Neural cell (in vitro differentiated cells): ENCODE data around the gene MYEOV. TPM values are rescaled to one million over a fixed set of nuclear protein-coding genes. Genes with fewer than 3 reads are reported as not detected.

Experiments
- H2AFZ ChIP-seq: fragments of 200-600, 300-800 bp; sonication (generic), shearing (Covaris generic); 2 replicates; pipeline ENCODE4 v1.6.0; 2014; ENCODE audit warnings: low read depth, mild to moderate bottlenecking, antibody characterized with exemption, low read length, moderate library complexity
- H3F3A ChIP-seq: fragments of 200-600 bp; shearing (Covaris generic); 2 replicates; pipeline ENCODE4 v1.6.1; 2016; ENCODE audit warnings: mild to moderate bottlenecking, moderate library complexity, mixed read lengths, antibody characterized with exemption, low read length; ENCODE audit not compliant: insufficient read depth, poor library complexity, severe bottlenecking
- H3K27ac ChIP-seq: fragments of 200-600, 300-800 bp; sonication (generic), shearing (Covaris generic); 2 replicates; pipeline ENCODE4 v1.5.1; 2014; ENCODE audit warnings: mild to moderate bottlenecking, low read length, moderate library complexity
- H3K27me3 ChIP-seq: fragments of 300-800, 200-600 bp; sonication (generic), shearing (Covaris generic); 2 replicates; pipeline ENCODE4 v1.6.0; 2014; ENCODE audit warnings: mild to moderate bottlenecking, low read depth, low read length, moderate library complexity; ENCODE audit not compliant: insufficient read depth
- H3K36me3 ChIP-seq: fragments of 300-800, 200-600 bp; sonication (generic), shearing (Covaris generic); 2 replicates; pipeline ENCODE4 v1.5.1; 2014; ENCODE audit warnings: mild to moderate bottlenecking, antibody characterized with exemption, low read length, moderate library complexity; ENCODE audit not compliant: insufficient read depth
- H3K4me2 ChIP-seq: fragments of 300-800, 200-600 bp; sonication (generic), shearing (Covaris generic); 2 replicates; pipeline ENCODE4 v1.6.0; 2014; ENCODE audit warnings: mild to moderate bottlenecking, low read length
- H3K4me3 ChIP-seq: fragments of 300-800, 200-600 bp; sonication (generic), shearing (Covaris generic); 2 replicates; pipeline ENCODE4 v1.5.1; 2014; ENCODE audit warnings: mild to moderate bottlenecking, low read length, moderate library complexity
- H3K79me2 ChIP-seq: fragments of 200-600 bp; shearing (Covaris generic); replicated peaks from 2 replicates; pipeline ENCODE4 v1.6.0; 2014; ENCODE audit warnings: mild to moderate bottlenecking, low read length, moderate library complexity; ENCODE audit not compliant: insufficient read depth
- H3K9ac ChIP-seq: fragments of 300-800, 200-600 bp; sonication (generic), shearing (Covaris generic); 2 replicates; pipeline ENCODE4 v1.6.1; 2016; ENCODE audit warnings: mild to moderate bottlenecking, low read length, mixed read lengths
- H3K9me2 ChIP-seq: fragments of 200-600 bp; shearing (Covaris generic); 2 replicates; pipeline ENCODE4 v1.6.1; 2016; ENCODE audit warnings: mild to moderate bottlenecking, low read length, mixed read lengths; ENCODE audit not compliant: insufficient read depth
- H3K9me3 ChIP-seq: fragments of 200-600, 300-800 bp; sonication (generic), shearing (Covaris generic); 2 replicates; pipeline ENCODE4 v1.6.1; 2016; ENCODE audit warnings: mild to moderate bottlenecking, mixed run types, low read length, moderate library complexity, mixed read lengths
- H4K20me1 ChIP-seq: fragments of 200-600 bp; shearing (Covaris generic); 2 replicates; pipeline ENCODE4 v1.6.1; 2016; ENCODE audit warnings: mild to moderate bottlenecking, mixed run types; ENCODE audit not compliant: insufficient read depth
- EP300 ChIP-seq: fragments of 450-650 bp; conservative IDR thresholded peaks from 2 replicates; pipeline ENCODE4 v1.6.1; 2014; ENCODE audit warnings: antibody characterized with exemption, mild to moderate bottlenecking, moderate library complexity; ENCODE audit not compliant: poor library complexity, severe bottlenecking
- EZH2 ChIP-seq: fragments of 200-600, 300-800 bp; shearing (Covaris generic), sonication (generic); IDR thresholded peaks from 2 replicates; pipeline ENCODE4 v1.6.1; 2014; ENCODE audit warnings: antibody characterized with exemption, low read length, borderline replicate concordance, mild to moderate bottlenecking; ENCODE audit not compliant: insufficient read depth, poor library complexity, severe bottlenecking
- MXI1 ChIP-seq: fragments of 450-650 bp; conservative IDR thresholded peaks from 2 replicates; pipeline ENCODE4 v1.6.1; 2014; ENCODE audit warnings: antibody characterized with exemption, mild to moderate bottlenecking; ENCODE audit not compliant: poor library complexity, severe bottlenecking
- POLR2AphosphoS5 ChIP-seq: IDR thresholded peaks from 2 replicates; pipeline ENCODE4 v1.6.1; 2012
- RAD21 ChIP-seq: fragments of 450-650 bp; conservative IDR thresholded peaks from 2 replicates; pipeline ENCODE4 v1.6.1; 2014; ENCODE audit warnings: antibody characterized with exemption, mild to moderate bottlenecking, moderate library complexity
- SMC3 ChIP-seq: fragments of 450-650 bp; conservative IDR thresholded peaks from 2 replicates; pipeline ENCODE4 v1.6.1; 2014; ENCODE audit warnings: antibody characterized with exemption, mild to moderate bottlenecking, moderate library complexity; ENCODE audit not compliant: poor library complexity
- TAF1 ChIP-seq: IDR thresholded peaks from 2 replicates; pipeline ENCODE4 v1.6.1; 2012; ENCODE audit warnings: low read depth
- polyA plus RNA-seq: library from polyadenylated mRNA; depleted of rRNA; stranded (reverse); fragments of >200 nt; gene quantifications from 2 replicates; pipeline ENCODE4 v1.2.3, GENCODE V29; 2014
- TF ChIP-seq, protein P1 (sequence below): IDR thresholded peaks from 2 replicates; pipeline ENCODE4 v1.6.1; 2012; ENCODE audit warnings: borderline replicate concordance
- TF ChIP-seq, protein P2 (sequence below): fragments of 450-650 bp; IDR thresholded peaks from 2 replicates; pipeline ENCODE4 v1.5.1; 2014; ENCODE audit warnings: antibody characterized with exemption, mild to moderate bottlenecking, moderate library complexity; ENCODE audit not compliant: poor library complexity, severe bottlenecking

Gene MYEOV
- polyA plus RNA-seq, 1 donor from 2014 or later = not detected

DNA sequence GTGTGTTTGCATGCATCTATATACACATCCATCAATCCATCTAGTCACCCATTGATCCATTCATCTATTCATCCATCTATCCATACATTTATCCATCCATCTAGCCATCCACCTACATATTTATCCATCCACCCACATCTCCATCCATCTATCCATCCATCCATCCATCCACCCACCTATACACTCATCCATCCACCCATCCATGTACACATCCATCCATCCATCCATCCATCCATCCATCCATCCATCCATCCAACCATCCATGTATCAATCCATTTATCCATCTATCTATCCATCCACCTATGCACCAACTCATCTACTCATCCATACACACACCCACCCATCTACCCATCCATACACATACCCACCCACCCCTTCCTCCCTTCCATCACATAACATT, 18.8 kb upstream of the MYEOV start:
- H4K20me1 ChIP-seq = no peaks in the 10 kb centered on the region
- H3K36me3 ChIP-seq = no peaks in the 10 kb centered on the region
- no peaks in the 10 kb centered on the region for H3K9me2 ChIP-seq
- no peak overlapping the region for H3K4me2 ChIP-seq
- no peak overlapping the region for H3K27ac ChIP-seq
- no peak overlapping the region for H2AFZ ChIP-seq
- no peak overlapping the region for H3K9ac ChIP-seq
- H3F3A ChIP-seq = no peaks in the 10 kb centered on the region
- TF ChIP-seq, protein P1, sequence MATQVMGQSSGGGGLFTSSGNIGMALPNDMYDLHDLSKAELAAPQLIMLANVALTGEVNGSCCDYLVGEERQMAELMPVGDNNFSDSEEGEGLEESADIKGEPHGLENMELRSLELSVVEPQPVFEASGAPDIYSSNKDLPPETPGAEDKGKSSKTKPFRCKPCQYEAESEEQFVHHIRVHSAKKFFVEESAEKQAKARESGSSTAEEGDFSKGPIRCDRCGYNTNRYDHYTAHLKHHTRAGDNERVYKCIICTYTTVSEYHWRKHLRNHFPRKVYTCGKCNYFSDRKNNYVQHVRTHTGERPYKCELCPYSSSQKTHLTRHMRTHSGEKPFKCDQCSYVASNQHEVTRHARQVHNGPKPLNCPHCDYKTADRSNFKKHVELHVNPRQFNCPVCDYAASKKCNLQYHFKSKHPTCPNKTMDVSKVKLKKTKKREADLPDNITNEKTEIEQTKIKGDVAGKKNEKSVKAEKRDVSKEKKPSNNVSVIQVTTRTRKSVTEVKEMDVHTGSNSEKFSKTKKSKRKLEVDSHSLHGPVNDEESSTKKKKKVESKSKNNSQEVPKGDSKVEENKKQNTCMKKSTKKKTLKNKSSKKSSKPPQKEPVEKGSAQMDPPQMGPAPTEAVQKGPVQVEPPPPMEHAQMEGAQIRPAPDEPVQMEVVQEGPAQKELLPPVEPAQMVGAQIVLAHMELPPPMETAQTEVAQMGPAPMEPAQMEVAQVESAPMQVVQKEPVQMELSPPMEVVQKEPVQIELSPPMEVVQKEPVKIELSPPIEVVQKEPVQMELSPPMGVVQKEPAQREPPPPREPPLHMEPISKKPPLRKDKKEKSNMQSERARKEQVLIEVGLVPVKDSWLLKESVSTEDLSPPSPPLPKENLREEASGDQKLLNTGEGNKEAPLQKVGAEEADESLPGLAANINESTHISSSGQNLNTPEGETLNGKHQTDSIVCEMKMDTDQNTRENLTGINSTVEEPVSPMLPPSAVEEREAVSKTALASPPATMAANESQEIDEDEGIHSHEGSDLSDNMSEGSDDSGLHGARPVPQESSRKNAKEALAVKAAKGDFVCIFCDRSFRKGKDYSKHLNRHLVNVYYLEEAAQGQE = no peak
- TF ChIP-seq, protein P2, sequence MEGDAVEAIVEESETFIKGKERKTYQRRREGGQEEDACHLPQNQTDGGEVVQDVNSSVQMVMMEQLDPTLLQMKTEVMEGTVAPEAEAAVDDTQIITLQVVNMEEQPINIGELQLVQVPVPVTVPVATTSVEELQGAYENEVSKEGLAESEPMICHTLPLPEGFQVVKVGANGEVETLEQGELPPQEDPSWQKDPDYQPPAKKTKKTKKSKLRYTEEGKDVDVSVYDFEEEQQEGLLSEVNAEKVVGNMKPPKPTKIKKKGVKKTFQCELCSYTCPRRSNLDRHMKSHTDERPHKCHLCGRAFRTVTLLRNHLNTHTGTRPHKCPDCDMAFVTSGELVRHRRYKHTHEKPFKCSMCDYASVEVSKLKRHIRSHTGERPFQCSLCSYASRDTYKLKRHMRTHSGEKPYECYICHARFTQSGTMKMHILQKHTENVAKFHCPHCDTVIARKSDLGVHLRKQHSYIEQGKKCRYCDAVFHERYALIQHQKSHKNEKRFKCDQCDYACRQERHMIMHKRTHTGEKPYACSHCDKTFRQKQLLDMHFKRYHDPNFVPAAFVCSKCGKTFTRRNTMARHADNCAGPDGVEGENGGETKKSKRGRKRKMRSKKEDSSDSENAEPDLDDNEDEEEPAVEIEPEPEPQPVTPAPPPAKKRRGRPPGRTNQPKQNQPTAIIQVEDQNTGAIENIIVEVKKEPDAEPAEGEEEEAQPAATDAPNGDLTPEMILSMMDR = no peak
- TF ChIP-seq POLR2AphosphoS5 = no peak
- TF ChIP-seq RAD21 = no peak
- TF ChIP-seq TAF1 = no peak
- TF ChIP-seq MXI1 = no peak
- no peak for TF ChIP-seq EZH2
- TF ChIP-seq EP300 = no peak
- no peak for TF ChIP-seq SMC3
- H3K9me3 ChIP-seq = no peaks in the 10 kb centered on the region
- no peak overlapping the region for H3K4me3 ChIP-seq
- no peaks in the 10 kb centered on the region for H3K79me2 ChIP-seq
- no peaks in the 10 kb centered on the region for H3K27me3 ChIP-seq

DNA sequence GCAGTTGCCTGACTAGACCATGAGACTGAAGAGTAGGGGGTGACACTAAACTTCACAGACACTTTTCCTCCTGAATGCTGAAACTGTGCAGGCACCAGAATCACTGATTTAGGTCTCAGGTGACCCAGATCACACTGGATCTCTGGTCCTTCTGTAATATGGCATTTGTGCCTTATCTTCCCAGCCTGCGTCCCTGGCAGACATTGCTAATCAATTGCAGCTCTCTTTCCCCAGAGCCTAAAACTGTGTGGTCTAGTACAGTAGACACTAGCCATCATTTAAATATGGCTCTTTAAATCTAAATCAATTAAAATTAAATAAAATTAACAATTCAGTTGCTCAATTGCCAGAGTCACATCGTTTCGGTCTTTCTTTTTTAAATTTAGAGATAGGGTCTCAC, 17.8 kb upstream of the MYEOV start:
- TF ChIP-seq EP300 = no peak
- no peak for TF ChIP-seq MXI1
- TF ChIP-seq EZH2 = no peak
- no peak for TF ChIP-seq TAF1
- TF ChIP-seq, protein P1 = no peak
- TF ChIP-seq POLR2AphosphoS5 = no peak
- TF ChIP-seq SMC3 = no peak
- TF ChIP-seq, protein P2 = no peak
- no peak for TF ChIP-seq RAD21
- no peak overlapping the region for H3K27ac ChIP-seq
- no peaks in the 10 kb centered on the region for H3K27me3 ChIP-seq
- H4K20me1 ChIP-seq = no peaks in the 10 kb centered on the region
- H2AFZ ChIP-seq = no peak overlapping the region
- H3K4me3 ChIP-seq = no peak overlapping the region
- no peak overlapping the region for H3K9ac ChIP-seq
- no peaks in the 10 kb centered on the region for H3K9me2 ChIP-seq
- no peaks in the 10 kb centered on the region for H3K36me3 ChIP-seq
- H3K79me2 ChIP-seq = no peaks in the 10 kb centered on the region
- H3K9me3 ChIP-seq = no peaks in the 10 kb centered on the region
- H3K4me2 ChIP-seq = no peak overlapping the region
- no peaks in the 10 kb centered on the region for H3F3A ChIP-seq
